ENCODE data around the gene PPAN. TPM values are rescaled to one million over a fixed set of nuclear protein-coding genes. Genes with fewer than 3 reads are reported as not detected.
A peak's percentile ranks its signal among the peaks of the same experiment; 100 is the strongest.

Gene PPAN
- total RNA-seq, 1 donor: 19.2 TPM

DNA sequence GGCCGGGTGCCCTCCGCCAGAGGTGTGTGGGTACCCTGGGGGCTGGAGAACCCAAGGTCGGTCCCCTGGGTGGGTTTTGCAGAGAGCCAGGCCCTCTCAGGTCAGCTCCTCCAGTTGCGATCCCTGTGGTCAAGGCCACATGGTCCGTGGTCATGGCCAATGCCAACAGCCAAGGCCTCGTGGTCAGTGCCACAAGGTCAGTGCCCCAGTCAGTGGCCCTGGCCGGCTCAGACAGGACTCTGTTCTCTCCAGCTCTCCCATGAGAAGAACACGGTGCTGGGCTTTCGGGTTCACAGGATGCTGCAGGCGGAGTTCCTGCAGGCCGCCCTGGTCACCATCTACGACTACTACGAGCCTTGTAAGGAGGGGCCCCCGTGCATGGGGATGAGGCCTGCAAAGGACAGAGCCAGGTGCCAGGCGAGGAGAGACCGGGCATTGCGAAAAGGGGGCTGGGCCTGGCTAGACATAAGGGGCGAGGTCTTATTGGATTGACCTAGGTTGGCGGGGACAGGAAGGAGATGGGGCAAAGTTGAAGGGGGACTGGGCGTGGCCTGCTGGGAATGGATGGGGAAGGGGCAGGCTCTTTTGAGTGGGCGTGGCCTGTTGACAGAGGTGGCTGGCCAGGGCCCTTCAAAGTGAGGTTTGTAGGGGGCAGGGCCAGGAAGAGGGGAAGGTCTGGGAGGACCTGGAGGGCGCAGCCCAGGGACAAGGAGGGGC lies 35.3 kb upstream of the PPAN start:
- Histone ChIP-seq H3K36me3 (ENCODE audit: insufficient read depth, low read length) (no peaks in the 10 kb centered on the region), H3K79me2 (ENCODE audit: insufficient read depth, low read length) (no peaks in the 10 kb centered on the region), H3K4me3 (ENCODE audit: insufficient read depth, low read length) (no peak overlapping the region), H4K20me1 (ENCODE audit: insufficient read depth, low read length) (no peaks in the 10 kb centered on the region), H3K9me3 (ENCODE audit: low read depth, low read length) (no peaks in the 10 kb centered on the region), H2AFZ (ENCODE audit: low read length) (no peak overlapping the region), H3K27me3 (ENCODE audit: insufficient read depth, low read length) (no peaks in the 10 kb centered on the region), H3K4me1 (ENCODE audit: insufficient read depth, low read length) (no peaks in the 10 kb centered on the region), H3K27ac (ENCODE audit: low read depth, low read length) (no peak overlapping the region), H3K4me2 (ENCODE audit: insufficient read depth, low read length) (no peak overlapping the region)
- DNase-seq (ENCODE audit: insufficient read length, low spot score, missing footprints): no peak
- TF ChIP-seq, protein P1, sequence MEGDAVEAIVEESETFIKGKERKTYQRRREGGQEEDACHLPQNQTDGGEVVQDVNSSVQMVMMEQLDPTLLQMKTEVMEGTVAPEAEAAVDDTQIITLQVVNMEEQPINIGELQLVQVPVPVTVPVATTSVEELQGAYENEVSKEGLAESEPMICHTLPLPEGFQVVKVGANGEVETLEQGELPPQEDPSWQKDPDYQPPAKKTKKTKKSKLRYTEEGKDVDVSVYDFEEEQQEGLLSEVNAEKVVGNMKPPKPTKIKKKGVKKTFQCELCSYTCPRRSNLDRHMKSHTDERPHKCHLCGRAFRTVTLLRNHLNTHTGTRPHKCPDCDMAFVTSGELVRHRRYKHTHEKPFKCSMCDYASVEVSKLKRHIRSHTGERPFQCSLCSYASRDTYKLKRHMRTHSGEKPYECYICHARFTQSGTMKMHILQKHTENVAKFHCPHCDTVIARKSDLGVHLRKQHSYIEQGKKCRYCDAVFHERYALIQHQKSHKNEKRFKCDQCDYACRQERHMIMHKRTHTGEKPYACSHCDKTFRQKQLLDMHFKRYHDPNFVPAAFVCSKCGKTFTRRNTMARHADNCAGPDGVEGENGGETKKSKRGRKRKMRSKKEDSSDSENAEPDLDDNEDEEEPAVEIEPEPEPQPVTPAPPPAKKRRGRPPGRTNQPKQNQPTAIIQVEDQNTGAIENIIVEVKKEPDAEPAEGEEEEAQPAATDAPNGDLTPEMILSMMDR (IDR thresholded peaks at IDR 0.05; ENCODE audit: extremely low read depth, low read depth, low read length): no peak

GRCh38 chr19:10074153-10074552 lies 32.0 kb upstream of the PPAN start:
- Histone ChIP-seq H3K27me3 (ENCODE audit: insufficient read depth, low read length) (no peaks in the 10 kb centered on the region), H2AFZ (ENCODE audit: low read length) (no peak overlapping the region), H3K4me3 (ENCODE audit: insufficient read depth, low read length) (no peak overlapping the region), H3K4me2 (ENCODE audit: insufficient read depth, low read length) (no peak overlapping the region), H3K4me1 (ENCODE audit: insufficient read depth, low read length) (no peaks in the 10 kb centered on the region), H3K36me3 (ENCODE audit: insufficient read depth, low read length) (no peaks in the 10 kb centered on the region), H3K9me3 (ENCODE audit: low read depth, low read length) (no peaks in the 10 kb centered on the region), H3K27ac (ENCODE audit: low read depth, low read length) (no peak overlapping the region), H3K79me2 (ENCODE audit: insufficient read depth, low read length) (no peaks in the 10 kb centered on the region), H4K20me1 (ENCODE audit: insufficient read depth, low read length) (no peaks in the 10 kb centered on the region)
- peak; percentile 78 for DNase-seq (ENCODE audit: insufficient read length, low spot score, missing footprints)
- TF ChIP-seq, protein P1 (IDR thresholded peaks at IDR 0.05; ENCODE audit: extremely low read depth, low read depth, low read length): peak; percentile 43

DNA sequence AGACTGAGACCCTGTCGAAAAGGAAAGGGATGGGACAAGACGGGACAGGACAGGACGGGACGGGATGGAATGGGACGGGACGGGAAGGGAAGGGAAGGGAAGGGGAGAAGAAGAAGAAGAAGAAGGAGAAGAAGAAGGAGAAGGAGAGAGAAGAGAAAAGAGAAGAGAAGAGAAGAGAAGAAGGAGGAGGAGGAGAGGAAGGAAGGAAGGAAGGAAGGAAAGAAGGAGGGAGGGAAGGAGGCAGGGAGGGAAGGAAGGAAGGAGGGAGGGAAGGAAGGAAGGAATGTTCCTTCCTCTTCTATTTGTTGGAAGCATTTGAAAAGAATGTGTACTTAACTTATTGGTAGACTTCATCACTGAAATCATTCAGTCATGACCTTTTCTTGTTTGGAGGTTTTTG lies 29.6 kb upstream of the PPAN start:
- TF ChIP-seq, protein P1 (IDR thresholded peaks at IDR 0.05; ENCODE audit: extremely low read depth, low read depth, low read length): no peak
- DNase-seq (ENCODE audit: insufficient read length, low spot score, missing footprints): peak; percentile 19

GRCh38 chr19:10078329-10078728 lies 27.8 kb upstream of the PPAN start:
- peak; percentile 32 for DNase-seq (ENCODE audit: insufficient read length, low spot score, missing footprints)
- Histone ChIP-seq H2AFZ (ENCODE audit: low read length) (no peak overlapping the region), H3K4me3 (ENCODE audit: insufficient read depth, low read length) (no peak overlapping the region), H3K79me2 (ENCODE audit: insufficient read depth, low read length) (no peaks in the 10 kb centered on the region), H3K4me2 (ENCODE audit: insufficient read depth, low read length) (no peak overlapping the region), H3K36me3 (ENCODE audit: insufficient read depth, low read length) (no peaks in the 10 kb centered on the region), H3K27ac (ENCODE audit: low read depth, low read length) (no peak overlapping the region), H3K27me3 (ENCODE audit: insufficient read depth, low read length) (no peaks in the 10 kb centered on the region), H3K9me3 (ENCODE audit: low read depth, low read length) (no peaks in the 10 kb centered on the region), H3K4me1 (ENCODE audit: insufficient read depth, low read length) (no peaks in the 10 kb centered on the region), H4K20me1 (ENCODE audit: insufficient read depth, low read length) (no peaks in the 10 kb centered on the region)
- TF ChIP-seq, protein P1 (IDR thresholded peaks at IDR 0.05; ENCODE audit: extremely low read depth, low read depth, low read length): no peak

More for the DNA sequence above, 29.6 kb upstream of the PPAN start:
- Histone ChIP-seq H3K9me3 (ENCODE audit: low read depth, low read length) (no peaks in the 10 kb centered on the region), H3K27me3 (ENCODE audit: insufficient read depth, low read length) (no peaks in the 10 kb centered on the region), H3K27ac (ENCODE audit: low read depth, low read length) (no peak overlapping the region), H3K79me2 (ENCODE audit: insufficient read depth, low read length) (no peaks in the 10 kb centered on the region), H3K4me3 (ENCODE audit: insufficient read depth, low read length) (no peak overlapping the region), H3K4me1 (ENCODE audit: insufficient read depth, low read length) (no peaks in the 10 kb centered on the region), H3K4me2 (ENCODE audit: insufficient read depth, low read length) (no peak overlapping the region), H4K20me1 (ENCODE audit: insufficient read depth, low read length) (no peaks in the 10 kb centered on the region), H3K36me3 (ENCODE audit: insufficient read depth, low read length) (no peaks in the 10 kb centered on the region), H2AFZ (ENCODE audit: low read length) (no peak overlapping the region)
